Measurements from ENCODE around the gene NEUROD1.

- TF ChIP-seq POLR2AphosphoS5 (IDR thresholded peaks at IDR 0.05; ENCODE audit: insufficient read depth in 1 of 2, low read depth in 1 of 2) (no peak), CTCF (IDR thresholded peaks at IDR 0.05) (no peak)
These were observed 1.9 kb upstream of the NEUROD1 start for GRCh38 chr2:181682026-181682789.

Data from vagina (tissue), 2 donors.